MM.1S (cell line): ENCODE results near the gene SART3.

Experiments used
- DNase-seq: peaks from one replicate; pipeline ENCODE4 v3.0.0-alpha.2; 2015
- H2AFZ ChIP-seq: fragments of 300-600 bp; sonication (generic); 2 replicates; pipeline ENCODE4 v1.6.0; 2016; ENCODE audit warnings: antibody characterized with exemption, low read length
- H3F3A ChIP-seq: fragments of 300-600 bp; sonication (generic); 2 replicates; pipeline ENCODE4 v1.6.1; 2016; ENCODE audit warnings: mild to moderate bottlenecking, antibody characterized with exemption, low read length, moderate library complexity, mixed read lengths; ENCODE audit not compliant: insufficient read depth
- H3K27ac ChIP-seq: fragments of 300-600 bp; sonication (generic); 2 replicates; pipeline ENCODE4 v1.5.1; 2016; ENCODE audit warnings: mild to moderate bottlenecking, low read length
- H3K27me3 ChIP-seq: fragments of 300-600 bp; sonication (generic); replicated peaks from 2 replicates; pipeline ENCODE4 v1.6.0; 2016; ENCODE audit warnings: low read length; ENCODE audit not compliant: insufficient read depth
- H3K36me3 ChIP-seq: fragments of 300-600 bp; sonication (generic); replicated peaks from 2 replicates; pipeline ENCODE4 v1.6.1; 2016; ENCODE audit warnings: mild to moderate bottlenecking, low read length, mixed read lengths; ENCODE audit not compliant: insufficient read depth
- H3K4me1 ChIP-seq: fragments of 300-600 bp; sonication (generic); 2 replicates; pipeline ENCODE4 v1.6.1; 2016; ENCODE audit warnings: low read length, mixed read lengths
- H3K4me2 ChIP-seq: fragments of 300-600 bp; sonication (generic); 2 replicates; pipeline ENCODE4 v1.6.0; 2016; ENCODE audit warnings: low read depth, low read length
- H3K4me3 ChIP-seq: fragments of 300-600 bp; sonication (generic); 2 replicates; pipeline ENCODE4 v1.5.1; 2016; ENCODE audit warnings: low read length, mixed read lengths
- H3K79me2 ChIP-seq: fragments of 300-600 bp; sonication (generic); 2 replicates; pipeline ENCODE4 v1.6.1; 2016; ENCODE audit warnings: mixed run types, low read length, mixed read lengths
- H3K9ac ChIP-seq: fragments of 300-600 bp; sonication (generic); 2 replicates; pipeline ENCODE4 v1.6.1; 2016; ENCODE audit warnings: low read length, mixed read lengths
- H3K9me2 ChIP-seq: fragments of 300-600 bp; sonication (generic); replicated peaks from 2 replicates; pipeline ENCODE4 v1.6.1; 2016; ENCODE audit warnings: mild to moderate bottlenecking, low read length, mixed read lengths; ENCODE audit not compliant: insufficient read depth
- H3K9me3 ChIP-seq: fragments of 300-600 bp; sonication (generic); replicated peaks from 2 replicates; pipeline ENCODE4 v1.6.1; 2016; ENCODE audit warnings: mild to moderate bottlenecking, low read length, mixed read lengths; ENCODE audit not compliant: insufficient read depth
- H4K20me1 ChIP-seq: fragments of 300-600 bp; sonication (generic); 2 replicates; pipeline ENCODE4 v1.6.1; 2016; ENCODE audit warnings: mild to moderate bottlenecking, low read length, moderate library complexity, mixed read lengths; ENCODE audit not compliant: insufficient read depth
- EZH2 ChIP-seq: fragments of 300-600 bp; sonication (generic); optimal IDR thresholded peaks from 2 replicates; pipeline ENCODE3; 2017; ENCODE audit warnings: low read depth, mild to moderate bottlenecking, antibody characterized with exemption, low read length, mixed read lengths
- EZH2phosphoT487 ChIP-seq: fragments of 300-600 bp; sonication (generic); IDR thresholded peaks from 2 replicates; pipeline ENCODE4 v1.6.1; 2018; ENCODE audit warnings: antibody characterized with exemption, low read length
- TF ChIP-seq, protein P1 (sequence below): fragments of 300-600 bp; sonication (generic); IDR thresholded peaks from 2 replicates; pipeline ENCODE4 v1.5.1; 2016; ENCODE audit warnings: antibody characterized with exemption, low read length, mixed read lengths

Gene SART3

DNA sequence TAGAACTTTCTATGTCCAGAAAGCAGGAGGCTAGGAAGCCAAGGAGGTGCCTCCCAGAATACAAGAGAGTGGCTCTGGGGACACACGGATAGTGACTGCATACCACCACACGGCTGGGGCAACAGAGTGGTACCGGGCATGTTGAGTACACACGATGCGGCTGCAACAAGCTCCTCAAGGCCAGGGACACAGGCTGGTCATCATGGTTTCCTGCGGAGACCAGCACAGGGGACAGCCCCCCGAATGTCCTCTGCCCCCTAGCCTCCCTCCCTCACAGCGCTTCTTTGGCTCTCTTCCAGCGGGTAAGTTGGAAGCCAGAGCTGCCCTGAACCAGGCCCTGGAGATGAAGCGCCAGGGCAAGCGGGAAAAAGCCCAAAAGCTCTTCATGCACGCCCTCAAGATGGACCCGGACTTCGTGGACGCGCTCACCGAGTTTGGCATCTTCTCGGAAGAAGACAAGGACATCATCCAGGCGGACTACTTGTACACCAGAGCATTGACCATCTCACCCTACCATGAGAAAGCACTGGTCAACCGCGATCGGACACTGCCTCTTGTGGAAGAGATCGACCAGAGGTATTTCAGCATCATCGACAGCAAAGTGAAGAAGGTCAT, 42.8 kb downstream of the SART3 start:
- Histone ChIP-seq H3K9me3 (no peaks in the 10 kb centered on the region), H3K9ac (no peak overlapping the region), H3K4me2 (no peak overlapping the region), H4K20me1 (0 out of 2 replicates have a peak, but pooled peaks cover 5% of the 10 kb centered on the region), H3K36me3 (peaks cover 27% of the 10 kb centered on the region), H3K4me3 (no peak overlapping the region), H3K79me2 (peaks cover 73% of the 10 kb centered on the region), H3K27ac (no peak overlapping the region), H2AFZ (no peak overlapping the region), H3F3A (peaks cover 13% of the 10 kb centered on the region; the same call in 1 of the 2 replicates), H3K4me1 (0 out of 2 replicates have a peak, but pooled peaks cover 6% of the 10 kb centered on the region), H3K27me3 (no peaks in the 10 kb centered on the region), H3K9me2 (no peaks in the 10 kb centered on the region)
- DNase-seq = no peak
- no peak for TF ChIP-seq EZH2phosphoT487
- TF ChIP-seq, protein P1, sequence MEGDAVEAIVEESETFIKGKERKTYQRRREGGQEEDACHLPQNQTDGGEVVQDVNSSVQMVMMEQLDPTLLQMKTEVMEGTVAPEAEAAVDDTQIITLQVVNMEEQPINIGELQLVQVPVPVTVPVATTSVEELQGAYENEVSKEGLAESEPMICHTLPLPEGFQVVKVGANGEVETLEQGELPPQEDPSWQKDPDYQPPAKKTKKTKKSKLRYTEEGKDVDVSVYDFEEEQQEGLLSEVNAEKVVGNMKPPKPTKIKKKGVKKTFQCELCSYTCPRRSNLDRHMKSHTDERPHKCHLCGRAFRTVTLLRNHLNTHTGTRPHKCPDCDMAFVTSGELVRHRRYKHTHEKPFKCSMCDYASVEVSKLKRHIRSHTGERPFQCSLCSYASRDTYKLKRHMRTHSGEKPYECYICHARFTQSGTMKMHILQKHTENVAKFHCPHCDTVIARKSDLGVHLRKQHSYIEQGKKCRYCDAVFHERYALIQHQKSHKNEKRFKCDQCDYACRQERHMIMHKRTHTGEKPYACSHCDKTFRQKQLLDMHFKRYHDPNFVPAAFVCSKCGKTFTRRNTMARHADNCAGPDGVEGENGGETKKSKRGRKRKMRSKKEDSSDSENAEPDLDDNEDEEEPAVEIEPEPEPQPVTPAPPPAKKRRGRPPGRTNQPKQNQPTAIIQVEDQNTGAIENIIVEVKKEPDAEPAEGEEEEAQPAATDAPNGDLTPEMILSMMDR = no peak
- no peak for TF ChIP-seq EZH2

DNA sequence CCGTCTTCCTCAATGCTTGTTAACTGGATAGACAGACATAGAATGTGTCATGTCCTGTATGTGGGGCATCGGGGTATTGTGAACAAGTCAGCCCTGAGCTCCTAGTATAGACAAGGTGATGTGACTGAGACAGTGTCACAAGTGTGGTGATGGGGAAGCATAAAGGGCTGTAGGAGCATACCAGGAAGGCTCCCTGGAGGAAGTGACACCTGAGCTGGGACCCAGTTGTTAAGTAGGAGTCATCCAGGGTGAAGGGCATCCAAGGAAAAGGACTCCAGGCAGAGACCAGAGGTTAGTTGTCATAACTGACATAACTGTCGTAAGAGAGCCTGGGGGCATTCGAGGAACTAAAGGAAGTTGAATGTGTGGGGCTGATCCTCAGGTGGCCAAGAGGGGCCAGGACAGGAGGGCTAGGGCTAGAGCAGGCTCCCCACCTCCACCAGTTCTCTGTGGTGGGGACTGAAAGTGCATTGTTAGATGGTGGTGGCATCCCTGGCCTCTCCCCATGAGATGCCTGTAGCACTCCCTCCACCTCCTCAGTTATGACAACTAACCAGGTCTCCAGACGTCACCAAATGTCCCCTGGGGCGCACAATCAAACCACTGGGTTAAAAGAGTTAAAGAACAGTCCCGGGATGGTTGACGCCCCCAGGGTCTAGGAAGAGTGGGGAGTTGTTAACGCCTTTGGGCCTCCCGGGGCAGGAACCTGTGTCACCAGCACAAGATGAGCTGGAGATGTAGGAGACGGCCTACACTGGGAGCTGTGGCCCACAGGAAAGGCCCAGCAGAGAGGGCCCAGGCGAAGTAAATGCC, 43.5 kb downstream of the SART3 start:
- no peaks in the 10 kb centered on the region for H3K27me3 ChIP-seq
- 0 out of 2 replicates have a peak, but pooled peaks cover 6% of the 10 kb centered on the region for H3K4me1 ChIP-seq
- peaks cover 10% of the 10 kb centered on the region; the same call in 1 of the 2 replicates for H3F3A ChIP-seq
- no peak overlapping the region for H3K27ac ChIP-seq
- H3K36me3 ChIP-seq = peaks cover 20% of the 10 kb centered on the region
- DNase-seq = no peak
- H3K9me2 ChIP-seq = no peaks in the 10 kb centered on the region
- no peak overlapping the region for H2AFZ ChIP-seq
- H3K79me2 ChIP-seq = peaks cover 66% of the 10 kb centered on the region
- H3K9ac ChIP-seq = no peak overlapping the region
- no peaks in the 10 kb centered on the region for H3K9me3 ChIP-seq
- no peak for TF ChIP-seq EZH2phosphoT487
- TF ChIP-seq EZH2 = no peak
- TF ChIP-seq, protein P1 = no peak
- H4K20me1 ChIP-seq = 0 out of 2 replicates have a peak, but pooled peaks cover 5% of the 10 kb centered on the region
- H3K4me3 ChIP-seq = no peak overlapping the region
- H3K4me2 ChIP-seq = no peak overlapping the region

DNA sequence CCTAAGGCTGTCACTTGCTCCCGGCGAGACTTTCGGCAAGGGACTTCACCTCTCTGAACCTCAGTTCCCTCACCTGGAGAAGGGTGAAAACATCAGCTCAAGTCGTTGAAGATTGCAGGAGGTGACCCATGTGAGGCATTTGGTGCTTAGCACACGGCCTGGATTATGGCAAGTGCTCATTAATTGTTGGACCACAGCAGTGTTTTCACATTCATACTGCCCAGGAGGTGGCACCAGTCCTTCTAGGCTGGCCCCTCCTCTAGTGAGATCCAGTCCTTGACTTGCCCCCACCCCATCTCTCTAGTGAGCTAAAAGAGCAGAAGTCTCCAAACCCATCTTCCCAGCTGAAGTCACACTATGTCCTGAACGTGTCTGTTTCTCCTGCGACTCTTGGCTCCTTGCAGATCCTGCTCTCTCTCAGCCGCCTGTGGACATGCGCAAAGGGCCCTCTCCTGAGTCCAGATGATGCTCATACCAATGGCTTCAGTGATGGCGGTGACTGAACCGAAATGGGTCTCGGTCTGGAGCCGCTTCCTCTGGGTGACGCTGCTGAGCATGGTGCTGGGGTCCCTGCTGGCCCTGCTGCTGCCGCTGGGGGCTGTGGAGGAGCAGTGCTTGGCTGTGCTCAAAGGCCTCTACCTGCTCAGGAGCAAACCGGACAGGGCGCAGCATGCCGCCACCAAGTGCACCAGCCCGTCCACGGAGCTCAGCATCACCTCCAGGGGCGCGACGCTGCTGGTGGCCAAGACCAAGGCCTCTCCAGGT, 44.3 kb downstream of the SART3 start:
- 0 out of 2 replicates have a peak, but pooled peaks cover 5% of the 10 kb centered on the region for H4K20me1 ChIP-seq

More for the DNA sequence above, 44.3 kb downstream of the SART3 start:
- no peaks in the 10 kb centered on the region for H3K9me3 ChIP-seq
- H3K9ac ChIP-seq = peak overlapping the region; percentile 91; the same call in 1 of the 2 replicates
- H3K36me3 ChIP-seq = peaks cover 13% of the 10 kb centered on the region
- no peak overlapping the region for H2AFZ ChIP-seq
- peak; percentile 31 for DNase-seq
- H3K79me2 ChIP-seq = peaks cover 65% of the 10 kb centered on the region
- peak overlapping the region; percentile 72 for H3K4me2 ChIP-seq
- no peak for TF ChIP-seq EZH2
- TF ChIP-seq, protein P1 = peak; percentile 19; the same call in 1 of the 2 replicates
- no peak for TF ChIP-seq EZH2phosphoT487
- peaks cover 9% of the 10 kb centered on the region; the same call in 1 of the 2 replicates for H3F3A ChIP-seq
- 0 out of 2 replicates have a peak, but pooled peaks cover 6% of the 10 kb centered on the region for H3K4me1 ChIP-seq
- peak overlapping the region; percentile 96; the same call in 1 of the 2 replicates for H3K4me3 ChIP-seq
- no peak overlapping the region for H3K27ac ChIP-seq
- H3K27me3 ChIP-seq = no peaks in the 10 kb centered on the region
- no peaks in the 10 kb centered on the region for H3K9me2 ChIP-seq
